ENCODE results near the gene COL6A2.
"Not testable (repeated sequence)": the region's sequence is repeated elsewhere in the genome, so short reads cannot be mapped to it uniquely, and the experiment has no call there.

COL6A2 gene

GRCh38 chr21:46156678-46157077 lies 58.8 kb downstream of the COL6A2 start:
- DNase-seq: no peak
- no peak for ATAC-seq

DNA sequence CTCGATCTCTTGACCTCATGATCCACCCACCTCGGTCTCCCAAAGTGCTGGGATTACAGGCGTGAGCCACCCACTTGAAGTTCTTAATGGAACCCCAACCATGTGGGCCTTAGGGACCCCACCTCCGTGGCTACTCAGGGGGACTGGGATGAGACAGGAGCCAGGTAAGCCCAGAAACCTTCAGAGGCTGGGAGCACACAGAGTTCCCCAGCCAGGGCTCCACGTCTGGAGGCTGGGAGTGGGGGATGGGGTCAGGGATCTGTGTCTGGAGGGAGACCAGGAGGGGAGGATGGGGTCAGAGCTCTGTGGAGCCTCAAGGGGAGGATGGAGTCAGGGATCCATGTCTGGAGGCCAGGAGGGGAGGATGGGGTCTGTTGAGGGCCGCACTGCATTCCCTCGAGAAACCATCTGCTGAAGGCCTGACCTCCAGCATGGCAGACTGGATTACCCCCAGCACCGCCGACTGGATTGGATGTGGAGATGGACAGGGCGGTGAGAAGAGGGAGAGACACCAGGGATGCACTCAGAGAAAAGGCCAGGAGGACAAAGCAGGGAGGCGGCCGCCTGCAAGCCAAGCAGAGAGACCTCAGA lies 59.6 kb downstream of the COL6A2 start:
- ATAC-seq (no peak), DNase-seq (no peak)

GRCh38 chr21:46157987-46158451 lies 60.1 kb downstream of the COL6A2 start:
- DNase-seq (no peak), ATAC-seq (no peak)

DNA sequence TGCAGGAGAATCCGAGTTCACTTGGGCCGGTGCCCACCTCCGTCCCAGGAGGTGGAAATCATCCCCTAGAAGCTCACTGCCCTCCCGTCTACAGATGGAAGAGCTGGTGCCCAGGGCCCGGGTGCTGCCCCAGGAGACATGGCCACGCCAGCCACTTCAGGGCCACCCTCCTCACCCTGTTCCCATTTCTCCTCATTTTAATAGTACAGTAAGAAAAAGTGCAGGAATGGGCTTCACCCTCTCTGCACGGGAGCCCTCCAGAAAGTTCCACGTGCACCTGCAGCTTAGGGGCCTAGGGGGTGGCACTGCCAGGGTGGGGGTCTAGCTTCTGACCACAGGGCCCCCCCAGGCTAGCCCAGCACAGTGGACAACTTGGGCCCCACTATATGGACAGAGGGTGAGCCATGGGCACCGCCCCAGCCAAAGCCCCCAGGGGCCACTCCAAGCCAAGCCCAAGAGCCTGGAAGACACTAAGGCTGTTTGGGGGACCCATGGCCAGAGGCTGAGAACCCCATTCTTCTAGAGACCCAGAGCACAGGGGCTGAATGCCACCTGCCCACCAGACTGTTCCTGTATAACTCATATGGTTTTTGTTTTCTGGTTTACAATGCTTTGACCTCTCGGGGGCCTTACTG lies 60.9 kb downstream of the COL6A2 start:
- ATAC-seq (no peak), DNase-seq (no peak)

GRCh38 chr21:46159390-46159789 lies 61.5 kb downstream of the COL6A2 start:
- no peak for DNase-seq
- ATAC-seq: no peak

- no peak for ATAC-seq
- DNase-seq: no peak
Measured at GRCh38 chr21:46159841-46160656, 62.1 kb downstream of the COL6A2 start.

DNA sequence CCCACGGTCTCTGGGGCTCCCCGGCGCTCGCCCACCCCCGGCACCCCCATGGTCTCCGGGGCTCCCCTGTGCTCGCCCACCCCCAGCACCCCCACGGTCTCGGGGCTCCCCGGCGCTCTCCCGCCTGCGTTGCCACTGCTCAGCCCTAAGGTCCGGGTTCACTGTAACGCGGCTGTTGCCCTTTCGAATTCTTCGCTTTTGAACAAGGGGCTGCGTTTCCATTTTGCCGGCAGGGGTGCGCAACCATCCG lies 62.7 kb downstream of the COL6A2 start:
- DNase-seq (no peak), ATAC-seq (no peak)

- ATAC-seq (no peak), DNase-seq (peak; percentile 28)
Measured at GRCh38 chr21:46160907-46161632, 63.2 kb downstream of the COL6A2 start.

GRCh38 chr21:46161633-46162592 lies 64.0 kb downstream of the COL6A2 start:
- no peak for DNase-seq
- ATAC-seq: no peak

DNA sequence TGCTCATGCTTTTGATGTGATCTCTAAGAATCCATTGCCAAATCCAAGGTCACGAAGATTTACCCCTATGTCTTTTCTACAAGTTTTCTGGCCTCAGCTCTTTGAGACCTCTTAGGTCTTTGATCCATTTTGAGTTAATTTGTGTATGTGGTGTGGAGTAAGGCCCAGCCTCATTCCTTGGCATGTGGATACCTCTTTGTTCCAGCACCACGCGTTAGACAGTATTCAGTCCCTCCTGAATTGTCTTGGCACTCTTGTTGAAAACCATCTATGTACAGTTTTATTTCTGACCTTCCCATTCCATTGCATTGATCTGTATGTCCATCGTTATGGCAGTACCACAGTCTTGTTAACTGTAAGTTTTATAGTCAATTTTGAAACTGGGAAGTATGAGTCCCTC lies 65.5 kb downstream of the COL6A2 start:
- DNase-seq (no peak), ATAC-seq (no peak)

DNA sequence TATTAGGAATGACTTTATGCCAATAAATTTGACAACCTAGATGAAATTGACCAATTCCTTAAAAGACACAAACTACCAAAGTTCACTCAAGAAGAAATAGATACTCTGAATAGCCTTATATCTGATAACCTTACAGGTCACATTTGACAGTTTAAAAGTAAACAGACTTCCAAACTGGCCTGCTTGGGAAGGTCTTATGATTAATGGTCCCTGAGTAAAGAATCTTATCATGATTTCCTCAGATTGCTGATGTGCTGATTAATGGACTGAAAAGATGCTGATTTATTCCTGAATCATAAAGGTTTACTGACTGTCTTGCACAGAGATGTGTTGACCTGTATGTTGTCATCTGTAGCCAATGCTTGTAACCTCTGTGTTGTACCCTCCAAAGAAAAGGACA lies 67.2 kb downstream of the COL6A2 start:
- DNase-seq: no peak
- ATAC-seq: no peak

- ATAC-seq (no peak), DNase-seq (no peak)
Measured at GRCh38 chr21:46168238-46168637, 70.3 kb downstream of the COL6A2 start.

DNA sequence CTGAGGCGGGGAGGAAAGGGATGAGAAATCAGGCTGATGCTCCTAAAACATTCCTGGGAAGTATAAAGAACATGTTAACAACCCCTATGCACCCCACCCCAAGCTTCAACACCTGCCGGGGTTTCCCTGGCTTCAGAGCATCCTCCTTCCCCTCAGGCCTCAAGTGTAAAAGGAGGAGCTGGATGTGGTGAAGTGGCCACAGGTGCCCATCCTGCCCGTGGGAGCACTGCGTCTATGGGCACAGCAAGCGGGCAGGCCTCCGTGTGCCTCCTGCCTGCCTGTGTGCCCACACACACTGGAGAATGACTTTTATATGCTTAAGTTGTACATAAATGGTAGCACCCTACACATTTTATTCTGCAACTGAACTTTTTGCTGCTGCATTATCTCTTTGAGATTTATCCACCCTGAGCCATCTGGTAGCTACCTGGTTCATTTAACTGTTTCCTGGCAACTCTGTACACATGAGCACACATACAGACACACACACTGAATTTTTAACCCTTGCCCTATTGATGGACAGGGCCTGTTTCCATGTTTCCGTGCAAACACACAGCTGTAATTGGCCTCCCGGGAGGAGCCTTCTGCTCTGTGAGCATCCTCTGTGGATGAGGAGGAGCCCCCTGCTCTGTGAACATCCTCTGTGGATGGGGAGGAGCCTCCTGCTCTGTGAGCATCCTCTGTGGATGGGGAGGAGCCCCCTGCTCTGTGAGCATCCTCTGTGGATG lies 70.9 kb downstream of the COL6A2 start:
- ATAC-seq: no peak
- no peak for DNase-seq

DNA sequence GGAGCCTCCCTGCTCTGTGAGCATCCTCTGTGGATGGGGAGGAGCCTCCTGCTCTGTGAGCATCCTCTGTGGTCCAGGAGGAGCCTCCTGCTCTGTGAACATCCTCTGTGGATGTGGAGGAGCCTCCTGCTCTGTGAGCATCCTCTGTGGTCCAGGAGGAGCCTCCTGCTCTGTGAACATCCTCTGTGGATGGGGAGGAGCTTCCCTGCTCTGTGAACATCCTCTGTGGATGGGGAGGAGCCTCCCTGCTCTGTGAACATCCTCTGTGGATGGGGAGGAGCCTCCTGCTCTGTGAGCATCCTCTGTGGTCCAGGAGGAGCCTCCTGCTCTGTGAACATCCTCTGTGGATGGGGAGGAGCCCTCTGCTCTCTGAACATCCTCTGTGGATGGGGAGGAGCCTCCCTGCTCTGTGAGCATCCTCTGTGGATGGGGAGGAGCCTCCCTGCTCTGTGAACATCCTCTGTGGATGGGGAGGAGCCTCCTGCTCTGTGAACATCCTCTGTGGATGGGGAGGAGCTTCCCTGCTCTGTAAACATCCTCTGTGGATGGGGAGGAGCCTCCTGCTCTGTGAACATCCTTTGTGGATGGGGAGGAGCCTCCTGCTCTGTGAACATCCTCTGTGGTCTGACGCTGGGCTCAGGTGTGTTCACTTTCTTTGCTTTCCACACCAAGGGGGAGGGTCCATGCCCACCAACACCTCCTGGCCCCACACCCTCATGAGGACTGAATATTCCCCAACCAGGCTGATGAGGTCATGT lies 72.7 kb downstream of the COL6A2 start:
- not testable (repeated sequence) for DNase-seq, ATAC-seq

GRCh38 chr21:46171585-46171984 lies 73.7 kb downstream of the COL6A2 start:
- DNase-seq: no peak
- no peak for ATAC-seq

- ATAC-seq: no peak
- no peak for DNase-seq
Measured at GRCh38 chr21:46171996-46172862, 74.3 kb downstream of the COL6A2 start.

- ATAC-seq: no peak
- no peak for DNase-seq
Measured at GRCh38 chr21:46172863-46173528, 75.1 kb downstream of the COL6A2 start.

DNA sequence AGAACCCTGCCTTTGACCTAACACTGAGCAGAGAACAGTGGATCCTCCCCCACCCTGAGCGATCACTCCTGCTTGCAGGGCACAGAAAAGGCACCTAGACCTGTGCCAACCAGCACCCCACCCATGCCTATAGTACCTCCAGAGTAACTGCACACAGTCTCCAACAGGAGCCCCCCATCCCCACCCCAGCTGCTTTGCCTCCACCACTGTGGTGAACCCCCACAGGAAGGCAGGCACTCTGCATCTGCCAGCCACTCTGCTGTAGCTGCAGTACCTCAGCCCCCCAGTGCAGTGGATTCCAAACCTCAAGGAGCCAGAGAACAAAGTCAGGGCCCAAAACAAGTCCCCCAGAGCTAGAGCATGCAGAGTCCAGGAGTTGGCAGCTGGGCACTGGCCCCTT lies 75.7 kb downstream of the COL6A2 start:
- DNase-seq: no peak
- ATAC-seq: no peak

Data from stimulated activated naive CD8-positive, alpha-beta T cell treated with anti-CD3 and anti-CD28 coated beads, Interleukin-15, Interleukin-2, amounts not matched to agents 100 U/mL and 50 U/mL, for 24 hours (primary cell).